Transverse colon (tissue), 4 donors: ENCODE data around the gene EDA2R. TPM values are rescaled to one million over a fixed set of nuclear protein-coding genes. Genes with fewer than 3 reads are reported as not detected.

Experiments
- DNase-seq: peaks from one replicate; pipeline ENCODE4 v3.0.0-alpha.2; 2019
- H3K27ac ChIP-seq, 4 donors: fragments of 200-600 bp; sonication (generic); 2 replicates each; pipeline ENCODE4 v1.5.1; 2016 to 2018; ENCODE audit warnings: inconsistent platforms in 4 of 4
- H3K27me3 ChIP-seq: fragments of 200-600 bp; sonication (generic); 2 replicates; pipeline ENCODE4 v1.5.1; 2017; ENCODE audit warnings: inconsistent platforms
- H3K36me3 ChIP-seq, 4 donors: fragments of 200-600 bp; sonication (generic); 2 replicates each; pipeline ENCODE4 v1.5.1; 2017 to 2019; ENCODE audit warnings: inconsistent platforms in 4 of 4
- H3K4me1 ChIP-seq, 4 donors: fragments of 200-600 bp; sonication (generic); 2 replicates each; pipeline ENCODE4 v1.5.1; 2017 to 2020; ENCODE audit warnings: inconsistent platforms in 4 of 4
- H3K4me3 ChIP-seq, 4 donors: fragments of 200-600 bp; sonication (generic); 1 replicate in 1 of 4; 2 replicates in 3 of 4; pipeline versions ENCODE4 v1.5.1 to v1.6.1; 2017 to 2019; ENCODE audit warnings: inconsistent platforms in 4 of 4
- H3K9me3 ChIP-seq, 2 donors: fragments of 200-600 bp; sonication (generic); 2 replicates each; pipeline ENCODE4 v1.5.1; 2017 to 2019; ENCODE audit warnings: inconsistent platforms in 2 of 2
- EP300 ChIP-seq: sonication (generic); formaldehyde crosslinking; IDR thresholded peaks from one replicate; pipeline ENCODE4 v1.6.1; 2017; ENCODE audit warnings: antibody characterized with exemption, low read depth
- POLR2A ChIP-seq: fragments of 450-650 bp; IDR thresholded peaks from one replicate; pipeline ENCODE4 v1.6.1; 2016; ENCODE audit warnings: antibody characterized with exemption, mild to moderate bottlenecking, moderate library complexity
- POLR2AphosphoS5 ChIP-seq, 3 donors: sonication (generic); formaldehyde crosslinking; IDR thresholded peaks; one replicate each; pipeline ENCODE4 v1.6.1; 2016; ENCODE audit warnings: antibody characterized with exemption in 3 of 3
- in situ Hi-C, 4 donors: fragments of 200-750 bp; cut with MboI; loops; one replicate each; pipeline versions ENCODE4 v1.15.0 to v1.15.1; 2017; ENCODE audit warnings: low sequenced_read_pairs in 3 of 4, low pct_ligation_motif_present in 1 of 4, low pct_unique_long_range_greater_than_20kb in 1 of 4
- intact Hi-C: fragments of 100-400 bp; cut with DNase I; formaldehyde crosslinking; loops from one replicate; pipeline ENCODE4 v1.15.1; 2023; ENCODE audit warnings: low total_unique reads
- small RNA-seq, 4 donors: library from RNA; depleted of rRNA; stranded (forward); fragments of <200 nt; gene quantifications; one replicate each; pipeline ENCODE3, GENCODE V24; 2016
- total RNA-seq, 4 donors: library from RNA; depleted of rRNA; stranded (reverse); fragments of >200 nt; gene quantifications; one replicate each; pipeline ENCODE4 v1.1.0, GENCODE V29; 2016

The EDA2R gene
- total RNA-seq, 4 donors from 2014 or later = 0.48 to 2.0 (median 0.96) TPM; not detected in 1

GRCh38 chrX:66547847-66548369, 91.0 kb downstream of the EDA2R start:
- H3K36me3 ChIP-seq = no peaks in the 10 kb centered on the region
- no peaks in the 10 kb centered on the region for H3K9me3 ChIP-seq

More at GRCh38 chrX:66547847-66548369, 91.0 kb downstream of the EDA2R start:
- TF ChIP-seq POLR2AphosphoS5 (IDR thresholded peaks at IDR 0.05) (no peak), EP300 (no peak), POLR2A (no peak)
- Histone ChIP-seq H3K27me3 (no peaks in the 10 kb centered on the region), H3K4me3 (no peak overlapping the region), H3K27ac (no peak overlapping the region), H3K4me1 (no peaks in the 10 kb centered on the region)
- intact Hi-C loops (no loop called here), in situ Hi-C loops (no loop called here)
- DNase-seq = no peak

Small RNAs within 50 kb of the gene (small RNA-seq; reads per million reads assigned to genes)
- gene RNU6-394P = 0 reads per million in 4 donors
